SU-DHL-6 (cell line): ENCODE results near the gene DNAJC24.

Experiments used
- H2AFZ ChIP-seq: fragments of 200-600 bp; sonication (generic); 2 replicates; pipeline ENCODE4 v1.6.1; 2014; ENCODE audit warnings: low read depth, mild to moderate bottlenecking, moderate library complexity, mixed read lengths, antibody characterized with exemption, low read length; ENCODE audit not compliant: severe bottlenecking
- H3F3A ChIP-seq: fragments of 200-600 bp; shearing (Covaris generic); 2 replicates; pipeline ENCODE4 v1.6.0; 2016; ENCODE audit warnings: antibody characterized with exemption, mild to moderate bottlenecking; ENCODE audit not compliant: insufficient read depth
- H3K27ac ChIP-seq: fragments of 200-600 bp; sonication (generic); 2 replicates; pipeline ENCODE4 v1.5.1; 2016; ENCODE audit warnings: low read depth, mild to moderate bottlenecking, low read length, moderate library complexity, mixed read lengths
- H3K27me3 ChIP-seq: fragments of 200-600 bp; sonication (generic), shearing (Covaris generic); 2 replicates; pipeline ENCODE4 v1.6.0; 2014; ENCODE audit warnings: mild to moderate bottlenecking, low read length
- H3K36me3 ChIP-seq: fragments of 200-600 bp; sonication (generic); 2 replicates; pipeline ENCODE4 v1.6.1; 2014; ENCODE audit warnings: mild to moderate bottlenecking, low read length, mixed read lengths
- H3K4me2 ChIP-seq: fragments of 300-600, 200-600 bp; shearing (Covaris generic), sonication (generic); 2 replicates; pipeline ENCODE4 v1.6.0; 2014; ENCODE audit warnings: low read length, low read depth, mild to moderate bottlenecking; ENCODE audit not compliant: poor library complexity, severe bottlenecking
- H3K4me3 ChIP-seq: fragments of 200-600 bp; sonication (generic); 2 replicates; pipeline ENCODE4 v1.5.1; 2014; ENCODE audit warnings: antibody characterized with exemption, low read length, mild to moderate bottlenecking, mixed read lengths; ENCODE audit not compliant: insufficient read depth, poor library complexity, severe bottlenecking
- H3K79me2 ChIP-seq: fragments of 200-600 bp; sonication (generic); 2 replicates; pipeline ENCODE4 v1.6.1; 2014; ENCODE audit warnings: mild to moderate bottlenecking, low read length, moderate library complexity; ENCODE audit not compliant: insufficient read depth
- H3K9ac ChIP-seq: fragments of 200-600 bp; sonication (generic); 2 replicates; pipeline ENCODE4 v1.7.0; 2014; ENCODE audit warnings: mild to moderate bottlenecking, low read length
- H3K9me2 ChIP-seq: fragments of 200-600 bp; sonication (generic); replicated peaks from 2 replicates; pipeline ENCODE4 v1.6.1; 2014; ENCODE audit warnings: low read length; ENCODE audit not compliant: insufficient read depth
- H3K9me3 ChIP-seq: fragments of 200-600 bp; sonication (generic); 2 replicates; pipeline ENCODE4 v1.6.1; 2014; ENCODE audit warnings: low read length, mixed read lengths; ENCODE audit not compliant: insufficient read depth
- H4K20me1 ChIP-seq: fragments of 200-600 bp; sonication (generic); 2 replicates; pipeline ENCODE4 v1.6.1; 2014; ENCODE audit warnings: low read depth, mild to moderate bottlenecking, antibody characterized with exemption, low read length, moderate library complexity, mixed read lengths
- CTCF ChIP-seq: fragments of 200-600 bp; sonication (generic); IDR thresholded peaks from one replicate; pipeline ENCODE4 v1.5.1; 2017; ENCODE audit warnings: antibody characterized with exemption, mild to moderate bottlenecking, low read length, moderate library complexity; ENCODE audit not compliant: insufficient read depth, poor library complexity, severe bottlenecking
- EZH2phosphoT487 ChIP-seq: fragments of 200-600 bp; sonication (generic), shearing (Covaris generic); conservative IDR thresholded peaks from 2 replicates; pipeline ENCODE4 v1.6.1; 2018; ENCODE audit warnings: mild to moderate bottlenecking, antibody characterized with exemption, low read length, moderate library complexity, mixed read lengths

DNAJC24 gene

DNA sequence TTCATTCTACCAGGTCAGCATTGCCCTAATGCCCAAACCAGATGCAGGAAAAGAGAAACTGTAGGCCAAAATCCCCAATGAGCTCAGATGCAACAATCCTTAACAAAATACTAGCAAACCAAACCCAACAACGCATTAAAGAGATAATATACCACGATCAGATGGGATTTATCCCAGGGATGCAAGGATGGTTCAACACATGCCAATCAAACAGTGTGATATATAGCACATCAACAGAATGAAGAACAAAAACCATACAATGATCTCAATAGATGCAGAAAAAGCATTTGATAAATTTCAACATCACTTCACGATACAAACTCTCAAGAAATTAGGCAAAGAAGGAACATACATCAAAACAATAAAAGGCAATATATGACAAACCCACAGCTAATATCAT, 94.8 kb downstream of the DNAJC24 start:
- Histone ChIP-seq H3F3A (no peaks in the 10 kb centered on the region; the same call in 1 of the 2 replicates), H3K9ac (no peak overlapping the region), H3K9me3 (no peaks in the 10 kb centered on the region), H3K79me2 (peaks cover 10% of the 10 kb centered on the region; the same call in 1 of the 2 replicates), H3K4me3 (no peak overlapping the region), H3K27ac (no peak overlapping the region), H3K9me2 (no peaks in the 10 kb centered on the region), H3K4me2 (no peak overlapping the region), H3K27me3 (no peaks in the 10 kb centered on the region), H4K20me1 (no peaks in the 10 kb centered on the region), H2AFZ (no peak overlapping the region), H3K36me3 (peaks cover 26% of the 10 kb centered on the region)
- TF ChIP-seq CTCF = no peak
- TF ChIP-seq EZH2phosphoT487 = no peak

GRCh38 chr11:31474083-31474482, 104.4 kb downstream of the DNAJC24 start:
- Histone ChIP-seq H3K9me3 (no peaks in the 10 kb centered on the region), H3K27me3 (no peaks in the 10 kb centered on the region), H3K4me3 (no peak overlapping the region), H3K27ac (no peak overlapping the region), H3K79me2 (peaks cover 17% of the 10 kb centered on the region; the same call in 1 of the 2 replicates), H2AFZ (no peak overlapping the region), H3K36me3 (no peaks in the 10 kb centered on the region), H3F3A (no peaks in the 10 kb centered on the region), H3K9me2 (no peaks in the 10 kb centered on the region), H3K4me2 (no peak overlapping the region), H3K9ac (no peak overlapping the region), H4K20me1 (peaks cover 7% of the 10 kb centered on the region)
- TF ChIP-seq CTCF (no peak), EZH2phosphoT487 (no peak)

GRCh38 chr11:31477528-31478222, 108.0 kb downstream of the DNAJC24 start:
- Histone ChIP-seq H3K27ac (no peak overlapping the region), H3K9me3 (no peaks in the 10 kb centered on the region), H3K4me2 (no peak overlapping the region), H2AFZ (no peak overlapping the region), H3K4me3 (no peak overlapping the region), H3F3A (no peaks in the 10 kb centered on the region; the same call in 1 of the 2 replicates), H3K36me3 (no peaks in the 10 kb centered on the region), H4K20me1 (peaks cover 29% of the 10 kb centered on the region), H3K9me2 (no peaks in the 10 kb centered on the region), H3K79me2 (peaks cover 48% of the 10 kb centered on the region; the same call in 1 of the 2 replicates), H3K9ac (no peak overlapping the region), H3K27me3 (no peaks in the 10 kb centered on the region)
- TF ChIP-seq EZH2phosphoT487 (no peak), CTCF (no peak)
